ENCODE measurements around the gene ANP32E.

ANP32E gene

GRCh38 chr1:150171801-150172200 is 64.1 kb downstream of the ANP32E start:
- no peak for DNase-seq (ENCODE audit: low read depth in 2 of 2)

GRCh38 chr1:150168960-150169601 is 66.8 kb downstream of the ANP32E start:
- DNase-seq (ENCODE audit: low read depth in 2 of 2), result no peak
